ENCODE data around the gene KDM4D.
"Not testable (repeated sequence)": the region's sequence is repeated elsewhere in the genome, so short reads cannot be mapped to it uniquely, and the experiment has no call there.

KDM4D gene

GRCh38 chr11:95037356-95038035 lies 64.0 kb downstream of the KDM4D start:
- not testable (repeated sequence) for DNase-seq

GRCh38 chr11:95042239-95042638 lies 68.7 kb downstream of the KDM4D start:
- DNase-seq, result no peak

GRCh38 chr11:95042906-95043305 lies 69.4 kb downstream of the KDM4D start:
- DNase-seq, result no peak

GRCh38 chr11:95044010-95044409 lies 70.5 kb downstream of the KDM4D start:
- DNase-seq, result no peak

- no peak for DNase-seq
Observed at GRCh38 chr11:95045812-95046211, 72.3 kb downstream of the KDM4D start.

All from NCI-H526 (cell line).